ENCODE results near the gene HOXC13. TPM values are rescaled to one million over a fixed set of nuclear protein-coding genes. Genes with fewer than 3 reads are reported as not detected.

The HOXC13 gene
- total RNA-seq, 1 experiment from 2014 or later: not detected

Small RNA genes within 50 kb of the gene (small RNA-seq; reads per million reads assigned to genes)
- gene AC012531.3: not detected
- gene AC012531.4: not detected
- not detected for gene MIR196A2
- gene RF01905: not detected
- gene RF01906: not detected

Other genes starting within 250 kb of the HOXC13 start
- 28.7 and 32.5 TPM in 2 replicates for gene CALCOCO1, start 211.4 kb upstream of the HOXC13 start, total RNA-seq (2014; rRNA removed; shearing (Covaris generic); ENCODE audit: low replicate concordance)
- not detected in 2 replicates for gene CISTR, start 186.9 kb upstream of the HOXC13 start, total RNA-seq (2014; rRNA removed; shearing (Covaris generic); ENCODE audit: low replicate concordance)
- not detected in 2 replicates for gene HOXC12, start 16.1 kb downstream of the HOXC13 start, total RNA-seq (2014; rRNA removed; shearing (Covaris generic); ENCODE audit: low replicate concordance)
- gene HOXC11, start 34.3 kb downstream of the HOXC13 start, total RNA-seq (2014; rRNA removed; shearing (Covaris generic); ENCODE audit: low replicate concordance): not detected in 2 replicates
- gene HOTAIR, start 36.1 kb downstream of the HOXC13 start, total RNA-seq (2014; rRNA removed; shearing (Covaris generic); ENCODE audit: low replicate concordance): 0.07 TPM in 1 of 2 replicates, not detected in the other
- gene HOXC10, start 46.3 kb downstream of the HOXC13 start, total RNA-seq (2014; rRNA removed; shearing (Covaris generic); ENCODE audit: low replicate concordance): not detected in 2 replicates
- gene HOXC9, start 61.3 kb downstream of the HOXC13 start, total RNA-seq (2014; rRNA removed; shearing (Covaris generic); ENCODE audit: low replicate concordance): not detected in 2 replicates
- not detected in 2 replicates for gene HOXC8, start 70.2 kb downstream of the HOXC13 start, total RNA-seq (2014; rRNA removed; shearing (Covaris generic); ENCODE audit: low replicate concordance)
- gene HOXC6, start 89.6 kb downstream of the HOXC13 start, total RNA-seq (2014; rRNA removed; shearing (Covaris generic); ENCODE audit: low replicate concordance): not detected in 2 replicates
- gene HOXC5, start 94.2 kb downstream of the HOXC13 start, total RNA-seq (2014; rRNA removed; shearing (Covaris generic); ENCODE audit: low replicate concordance): not detected in 2 replicates
- 7.3 and 9.7 TPM in 2 replicates for gene HOXC4, start 115.0 kb downstream of the HOXC13 start, total RNA-seq (2014; rRNA removed; shearing (Covaris generic); ENCODE audit: low replicate concordance)